Muscle of back (tissue), 11 donors: ENCODE measurements around the gene PTPN14. TPM values are rescaled to one million over a fixed set of nuclear protein-coding genes. Genes with fewer than 3 reads are reported as not detected.

Experiments
- DNase-seq, 3 donors: peaks; one replicate each; pipeline versions ENCODE4 v3.0.0 to v3.0.0-alpha.2; 2013
- polyA plus RNA-seq, 10 donors: library from polyadenylated mRNA; unstranded; fragments of 120-200 nt; gene quantifications; one replicate each; pipeline ENCODE4 v1.2.1, GENCODE V29; 2013; ENCODE audit not compliant: insufficient read length in 10 of 10

PTPN14 gene
- polyA plus RNA-seq, 10 donors, result 16.0 to 27.8 (median 19.1) TPM

DNA sequence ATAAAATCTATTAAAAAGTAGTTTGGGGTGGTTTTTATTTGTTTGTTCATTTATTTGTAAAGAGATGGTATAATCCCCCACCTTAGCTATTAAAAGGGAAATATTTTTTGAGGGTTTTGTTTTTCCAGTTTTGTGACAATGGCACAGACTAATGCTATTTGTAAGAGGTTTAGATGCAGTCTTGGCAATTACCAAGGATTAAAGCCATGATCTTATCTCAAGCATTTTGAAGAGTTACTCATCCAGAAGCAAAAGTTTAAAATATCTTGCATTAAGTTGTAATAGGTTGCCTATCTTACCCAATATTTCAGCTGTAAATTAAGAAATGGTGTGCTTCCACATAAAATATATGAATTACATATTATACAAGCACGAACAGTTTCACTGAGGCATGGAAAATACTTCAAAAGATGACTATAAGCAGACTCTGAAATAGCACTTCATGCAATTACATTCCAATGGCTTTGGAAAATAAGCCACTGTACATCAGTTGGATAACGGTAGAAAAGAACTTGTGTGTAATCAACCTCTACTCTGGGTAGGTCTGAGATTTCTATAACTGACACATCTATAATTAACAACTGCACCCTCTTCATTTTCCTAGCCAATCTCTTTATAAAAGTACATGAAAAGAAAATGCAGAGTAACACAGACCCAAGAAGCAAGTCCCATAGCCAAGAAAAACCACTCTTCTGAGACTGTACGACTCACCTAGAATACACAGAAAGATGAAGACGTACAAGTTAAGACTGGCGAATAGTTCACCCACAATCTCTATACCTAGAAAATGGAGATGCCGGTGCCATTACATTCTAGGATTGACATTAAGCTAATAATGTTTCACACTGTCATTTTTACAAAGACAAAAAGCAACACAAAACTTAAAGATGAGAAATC, 95.2 kb downstream of the PTPN14 start:
- no peak for DNase-seq

DNA sequence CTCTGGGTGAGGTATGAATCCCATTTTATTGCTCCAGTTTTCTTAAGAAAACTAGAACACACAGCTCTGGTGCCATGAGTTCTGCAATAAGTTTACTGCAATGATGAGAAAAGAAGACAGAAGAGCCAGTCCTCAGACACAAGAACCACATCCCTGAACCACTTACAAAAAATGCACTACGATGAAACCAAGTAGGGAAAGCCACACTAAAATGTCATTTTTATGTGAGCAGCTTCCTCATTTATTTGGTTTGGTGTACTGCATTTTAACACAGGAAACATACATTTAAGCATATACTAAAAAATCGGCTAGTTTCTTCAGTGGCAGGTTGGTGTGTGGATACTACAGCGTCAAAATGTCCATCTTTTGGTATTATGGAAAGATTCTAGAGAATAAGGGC, 95.9 kb downstream of the PTPN14 start:
- no peak for DNase-seq

DNA sequence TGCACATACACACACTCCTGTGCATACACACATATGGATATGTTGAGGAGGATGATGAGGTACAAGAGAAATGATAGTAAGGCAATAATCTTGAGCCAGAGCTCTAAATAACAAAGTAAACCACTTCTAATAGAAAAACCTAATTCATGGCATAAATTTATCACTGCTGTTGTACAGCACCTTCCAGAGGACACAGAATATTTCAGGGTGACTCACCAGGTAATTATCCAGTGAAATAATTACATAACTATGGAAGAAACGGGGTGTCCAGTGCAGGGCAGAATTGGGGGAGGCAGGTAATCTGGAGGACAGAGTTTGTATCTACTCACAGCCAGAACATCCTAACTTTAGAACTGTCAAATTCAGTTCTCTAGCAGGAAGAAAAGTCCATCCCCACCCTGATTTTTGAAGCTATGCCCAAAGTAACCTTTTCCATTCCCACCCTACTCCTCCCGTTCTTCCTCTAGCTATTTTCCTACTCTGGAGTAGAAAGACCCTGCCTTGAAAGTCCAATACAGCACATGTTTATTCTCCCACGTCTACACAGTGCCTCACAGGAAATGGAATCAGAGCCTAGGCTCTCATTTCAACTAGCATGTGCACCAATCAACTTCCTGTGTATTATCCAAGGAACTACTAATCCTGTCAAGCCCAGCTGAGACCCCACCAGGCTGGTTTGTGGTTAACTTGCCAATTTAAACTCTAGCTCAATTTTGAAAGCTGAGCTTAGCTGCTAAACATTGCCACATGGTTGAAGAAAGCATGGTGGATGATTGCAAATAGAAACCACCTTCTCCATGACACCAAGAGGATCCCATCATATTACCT, 96.6 kb downstream of the PTPN14 start:
- peak in 2 of 3 donors; percentile 30 to 71 for DNase-seq

DNA sequence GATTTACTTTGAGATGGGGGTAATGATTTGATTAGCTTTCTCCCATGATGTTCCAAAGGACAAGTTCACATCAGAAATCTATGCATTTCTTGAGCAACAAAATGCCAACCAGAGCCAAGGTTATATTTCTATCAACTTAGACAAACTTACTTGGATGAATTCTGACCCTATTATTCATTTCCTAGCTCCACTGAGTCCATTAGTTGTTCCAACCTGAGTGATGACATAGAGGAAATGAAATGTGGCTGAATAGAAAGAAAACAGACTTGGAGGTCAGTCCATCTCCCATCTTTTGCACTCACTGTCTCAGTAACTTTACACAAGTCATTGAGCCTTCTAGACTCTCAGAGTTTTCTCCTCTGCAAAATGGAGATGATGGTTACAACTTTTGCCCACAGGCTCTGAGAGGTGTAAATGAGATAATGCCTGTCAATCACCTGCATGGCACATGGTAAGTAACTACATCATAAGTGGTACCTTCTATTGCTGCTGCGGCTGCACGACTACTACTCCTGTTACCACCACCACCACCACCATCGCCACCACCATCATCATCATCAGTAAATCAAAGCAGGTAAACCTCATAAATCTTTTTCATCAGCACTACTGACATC, 98.2 kb downstream of the PTPN14 start:
- DNase-seq, result peak in 2 of 3 donors; percentile 30 to 47

GRCh38 chr1:214452152-214452784, 99.1 kb downstream of the PTPN14 start:
- DNase-seq, result peak in 1 of 3 donors; percentile 66

DNA sequence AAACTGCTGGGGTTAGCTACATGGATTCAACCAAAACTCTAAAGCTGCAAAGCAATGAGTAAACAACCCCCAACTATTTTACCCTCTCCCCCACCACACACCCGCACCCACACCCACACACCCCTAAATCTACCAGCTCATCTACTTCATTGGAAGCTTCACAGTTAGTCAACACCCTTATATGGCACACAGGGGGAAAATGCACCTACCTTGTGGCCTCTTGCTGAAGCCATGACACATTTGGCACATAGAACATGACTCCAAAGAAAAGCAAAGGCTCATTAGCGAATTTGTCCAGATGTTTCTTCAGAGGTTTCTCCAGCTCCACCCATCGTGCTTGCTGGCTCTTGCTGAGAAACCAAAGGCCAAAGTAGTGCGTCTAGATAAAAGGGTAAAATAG, 99.8 kb downstream of the PTPN14 start:
- peak in 1 of 3 donors; percentile 37 for DNase-seq

- DNase-seq, result no peak
These were observed 102.0 kb downstream of the PTPN14 start for GRCh38 chr1:214449371-214449770.

DNA sequence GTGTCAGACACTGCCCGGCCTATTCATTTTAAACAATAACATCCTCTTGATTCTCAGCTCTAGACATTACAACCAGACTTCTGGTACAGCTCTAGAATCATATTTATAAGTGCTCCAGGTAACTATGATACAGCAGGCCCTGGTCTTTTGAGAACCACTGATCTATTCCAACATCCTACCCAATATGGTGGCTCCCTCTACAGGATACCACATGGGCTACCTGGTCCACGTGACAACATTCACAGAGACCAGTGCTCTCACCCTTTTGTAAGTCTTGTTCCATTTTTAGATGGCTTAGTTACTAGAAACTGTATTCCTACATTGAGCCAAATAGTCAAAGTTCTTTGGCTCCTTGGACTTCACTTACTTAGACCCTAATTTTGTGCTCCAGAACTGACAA, 102.9 kb downstream of the PTPN14 start:
- DNase-seq, result no peak

DNA sequence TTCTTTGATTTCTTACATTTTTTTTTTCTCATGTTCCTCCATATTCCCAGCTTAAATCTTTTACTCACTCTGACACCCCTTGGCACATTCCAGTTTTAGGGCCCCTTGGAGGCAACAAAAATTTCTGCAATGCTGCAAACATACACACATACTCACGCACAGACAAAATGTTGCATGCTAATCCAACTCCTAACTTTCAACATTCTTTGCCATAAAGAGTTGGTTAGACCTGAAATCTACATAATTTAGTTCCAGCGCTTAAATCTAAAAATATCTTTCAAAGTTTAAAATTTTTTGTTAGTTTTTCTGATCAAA, 103.9 kb downstream of the PTPN14 start:
- DNase-seq, result peak in 1 of 3 donors; percentile 38

DNA sequence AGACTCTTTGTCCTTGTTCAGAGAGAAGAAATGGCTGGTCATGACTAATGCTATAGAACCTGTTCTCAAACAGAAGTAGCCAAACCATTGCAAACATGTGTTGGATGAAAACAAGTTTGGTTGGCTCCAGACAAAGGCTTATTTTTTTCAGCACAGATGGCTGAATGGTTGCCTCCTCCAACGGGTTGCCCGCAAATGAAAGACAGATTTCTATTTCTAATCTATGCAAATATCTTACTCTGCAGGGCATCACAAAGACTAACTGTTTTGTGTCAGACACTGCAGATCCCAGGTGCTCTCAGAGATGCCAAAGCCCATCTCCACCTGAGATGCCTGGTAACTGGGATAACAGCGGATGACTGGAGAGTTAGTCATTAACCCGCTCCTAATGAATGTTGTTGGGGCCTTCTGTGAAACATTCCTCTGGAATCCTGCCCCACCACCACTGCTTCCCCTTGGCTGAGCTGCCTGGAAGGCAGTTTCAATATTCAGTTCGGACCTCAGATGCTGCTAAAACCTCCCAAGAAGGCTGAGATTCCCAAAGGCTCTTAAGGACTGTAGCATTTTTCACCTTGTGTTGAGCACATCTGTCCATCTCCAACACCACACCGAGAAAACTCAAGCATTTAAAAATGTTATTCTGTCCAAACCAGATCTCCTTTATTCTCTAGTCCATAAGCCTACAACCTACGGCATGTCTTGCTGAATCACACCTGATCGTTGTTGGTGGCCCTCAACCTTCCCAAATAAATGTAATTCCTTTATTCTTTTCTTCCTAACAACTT, 104.4 kb downstream of the PTPN14 start:
- DNase-seq, result peak in 2 of 3 donors; percentile 71 to 92

- peak; percentile 88 to 97 (median 93) for DNase-seq
These were observed 105.4 kb downstream of the PTPN14 start for GRCh38 chr1:214445831-214446614.

DNA sequence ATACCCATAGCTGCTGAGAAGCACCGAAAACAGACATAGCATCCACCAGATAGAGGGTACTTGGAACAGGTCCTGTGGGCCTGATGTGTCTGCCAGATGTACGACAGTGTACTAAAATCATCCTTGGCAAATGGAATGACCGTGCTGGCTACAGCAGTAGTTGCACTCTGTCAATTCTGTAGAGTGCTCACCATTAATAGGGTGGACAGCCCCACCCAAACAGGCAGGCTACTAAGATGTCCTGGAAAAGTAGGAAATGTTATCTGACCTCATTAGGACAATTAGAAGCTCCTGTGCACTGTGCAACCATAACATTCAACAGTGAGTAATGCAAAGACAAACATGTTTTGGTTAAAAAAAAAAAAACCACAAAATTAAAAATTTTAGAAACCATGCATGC, 106.2 kb downstream of the PTPN14 start:
- DNase-seq, result peak in 1 of 3 donors; percentile 76

DNA sequence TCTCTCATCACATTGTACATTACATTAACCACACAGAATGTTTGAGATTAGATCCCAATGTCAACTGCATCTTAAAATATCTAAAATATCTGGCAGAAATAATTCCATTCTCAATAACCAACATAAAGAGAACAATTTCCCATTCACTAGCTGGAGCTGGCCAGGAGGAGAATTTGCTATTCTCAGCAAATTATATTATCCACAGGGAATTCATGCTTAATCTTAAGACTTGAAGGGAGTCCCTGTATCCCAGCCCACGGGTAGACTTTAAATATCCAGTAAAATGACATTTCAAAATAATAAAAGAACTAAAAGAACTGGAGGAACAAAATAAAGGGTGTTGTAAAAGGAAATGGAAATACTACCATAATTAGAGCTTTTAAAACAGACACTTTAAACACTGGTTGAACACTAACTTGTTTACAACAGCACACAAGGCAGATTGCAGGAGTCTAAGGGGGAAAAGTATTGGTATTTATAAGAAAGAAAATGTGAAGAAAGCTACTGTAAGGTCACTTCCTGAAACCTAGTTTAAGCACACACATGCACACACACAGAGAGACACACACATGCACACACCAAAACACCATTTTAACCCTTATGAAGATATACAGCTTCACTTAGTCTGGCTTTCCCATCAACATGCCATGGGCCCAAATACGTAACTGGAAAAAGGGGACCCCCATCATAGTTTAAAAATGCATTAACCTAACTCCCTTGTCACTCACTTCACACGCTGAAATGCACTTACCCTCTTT, 107.0 kb downstream of the PTPN14 start:
- DNase-seq, result peak in 1 of 3 donors; percentile 40

DNA sequence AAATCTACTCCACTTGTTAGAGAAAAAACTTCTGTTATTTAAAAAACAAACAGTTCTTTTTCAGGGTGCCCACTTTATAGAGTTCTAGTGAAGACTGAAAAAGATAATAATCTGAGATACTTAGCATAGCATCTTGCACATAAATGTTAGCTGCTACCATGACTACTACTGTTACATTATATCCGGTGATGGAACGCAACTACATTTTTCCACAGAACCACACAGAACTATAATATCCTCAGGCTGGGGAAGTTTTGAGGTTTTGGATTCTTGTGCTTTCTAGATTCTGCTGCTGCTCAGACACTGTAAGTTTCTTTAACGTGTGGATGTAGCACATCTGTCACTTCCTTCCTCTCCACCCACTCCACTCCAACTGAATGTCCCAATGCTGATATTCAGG, 110.3 kb downstream of the PTPN14 start:
- DNase-seq, result peak in 2 of 3 donors; percentile 64 to 72

- DNase-seq, result no peak
These were observed 111.0 kb downstream of the PTPN14 start for GRCh38 chr1:214440219-214440965.

- peak in 1 of 3 donors; percentile 53 for DNase-seq
These were observed 111.9 kb downstream of the PTPN14 start for GRCh38 chr1:214439352-214440119.

- no peak for DNase-seq
These were observed 112.9 kb downstream of the PTPN14 start for GRCh38 chr1:214438530-214438929.

DNA sequence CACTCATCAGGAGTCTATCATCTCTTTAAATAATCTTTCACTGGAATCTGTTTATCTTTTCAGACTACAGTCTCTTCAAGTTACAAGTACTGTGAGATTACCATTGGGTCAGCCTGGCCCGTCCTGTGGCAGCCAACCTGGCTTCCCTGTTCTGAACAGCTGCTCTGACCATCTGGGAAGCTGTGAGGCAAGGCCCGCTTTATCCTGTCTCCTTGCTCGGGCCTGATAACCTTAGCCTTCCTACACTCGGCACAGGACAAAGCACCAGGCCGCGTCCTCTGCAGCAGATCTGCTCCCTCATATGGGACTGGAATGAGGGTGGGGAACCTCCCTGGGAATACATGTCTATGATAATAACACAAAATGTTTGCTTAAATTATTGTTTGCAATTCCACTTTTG, 113.3 kb downstream of the PTPN14 start:
- DNase-seq, result no peak
